Astrocyte of the spinal cord (primary cell): ENCODE results near the gene RBM47.

Experiments used
- DNase-seq: peaks from one replicate; pipeline ENCODE4 v3.0.0; 2011; ENCODE audit warnings: low read depth, low spot score
- H3K4me3 ChIP-seq: 2 replicates; pipeline ENCODE4 v1.5.1; 2011; ENCODE audit warnings: low read depth, mild to moderate bottlenecking, low read length, moderate library complexity
- CTCF ChIP-seq: IDR thresholded peaks from 2 replicates; pipeline ENCODE4 v1.5.1; 2012; ENCODE audit warnings: low read depth, mild to moderate bottlenecking, low read length, inconsistent platforms
- in situ Hi-C: cut with HindIII; loops from 2 replicates; pipeline ENCODE4 v1.10.0; 2017; ENCODE audit warnings: low sequenced_read_pairs

RBM47 gene

GRCh38 chr4:40489961-40490360 is 139.7 kb downstream of the RBM47 start:
- no peak for TF ChIP-seq CTCF
- no peak for DNase-seq
- in situ Hi-C loops: no loop called here
- no peak overlapping the region for H3K4me3 ChIP-seq

- DNase-seq: no peak
- no peak overlapping the region for H3K4me3 ChIP-seq
- TF ChIP-seq CTCF: no peak
- in situ Hi-C loops: no loop called here
Measured at GRCh38 chr4:40486534-40486933, 143.1 kb downstream of the RBM47 start.

GRCh38 chr4:40484346-40485090 is 145.1 kb downstream of the RBM47 start:
- no peak for DNase-seq
- TF ChIP-seq CTCF: no peak
- in situ Hi-C loops: no loop called here
- no peak overlapping the region for H3K4me3 ChIP-seq

- DNase-seq: no peak
Measured at GRCh38 chr4:40482985-40483647, 146.5 kb downstream of the RBM47 start.

GRCh38 chr4:40481977-40482376 is 147.7 kb downstream of the RBM47 start:
- no peak overlapping the region for H3K4me3 ChIP-seq
- DNase-seq: no peak
- no peak for TF ChIP-seq CTCF
- in situ Hi-C loops: no loop called here

More at GRCh38 chr4:40482985-40483647, 146.5 kb downstream of the RBM47 start:
- H3K4me3 ChIP-seq: no peak overlapping the region
- in situ Hi-C loops: no loop called here
- TF ChIP-seq CTCF: no peak

- in situ Hi-C loops: no loop called here
- no peak overlapping the region for H3K4me3 ChIP-seq
- TF ChIP-seq CTCF: no peak
- DNase-seq: no peak
Measured at GRCh38 chr4:40480291-40480690, 149.4 kb downstream of the RBM47 start.
